Measurements from ENCODE around the gene NEAT1.

- TF ChIP-seq CTCF (IDR thresholded peaks at IDR 0.05; ENCODE audit: low read depth, low read length) (no peak), MYC (IDR thresholded peaks at IDR 0.05; ENCODE audit: low read depth, low read length) (no peak), POLR2A (IDR thresholded peaks at IDR 0.05; ENCODE audit: extremely low read depth, insufficient read length) (no peak)
Observed at GRCh38 chr11:65470433-65471049, 47.9 kb downstream of the NEAT1 start.

Measured in NB4 (cell line).